ENCODE measurements around the gene ST7. TPM values are rescaled to one million over a fixed set of nuclear protein-coding genes. Genes with fewer than 3 reads are reported as not detected.
A peak's percentile ranks its signal among the peaks of the same experiment; 100 is the strongest.

ST7 gene
- polyA plus RNA-seq, 1 donor (not counting 4 experiments of a cell fraction or from before 2014, with no cell fraction given) = 16.9 TPM

- TF ChIP-seq EZH2 (IDR thresholded peaks at IDR 0.05; ENCODE audit: low read length) = no peak
- no peak for TF ChIP-seq CTCF (optimal IDR thresholded peaks at IDR 0.05 in 1 of 3, IDR thresholded peaks at IDR 0.05 in 1 of 3, conservative IDR thresholded peaks at IDR 0.05 in 1 of 3; ENCODE audit: extremely low read depth in 1 of 3, insufficient read depth in 2 of 3, low read length in 3 of 3)
- Histone ChIP-seq H3K4me2 (ENCODE audit: control insufficient read depth, extremely low read depth, insufficient read depth, low read depth, low read length) (peak overlapping the region; percentile 0), H3K9me3 (ENCODE audit: control insufficient read depth, low read depth, low read length) (no peaks in the 10 kb centered on the region), H3K9me1 (ENCODE audit: control insufficient read depth, extremely low read depth, insufficient read depth, low read length) (no peaks in the 10 kb centered on the region), H4K20me1 (ENCODE audit: control insufficient read depth, extremely low read depth, insufficient read depth, low read length) (no peaks in the 10 kb centered on the region), H2AFZ (ENCODE audit: control insufficient read depth, low read length) (no peak overlapping the region), H3K27me3 (ENCODE audit: control insufficient read depth, extremely low read depth, insufficient read depth, low read length) (no peaks in the 10 kb centered on the region), H3K27ac (ENCODE audit: control insufficient read depth, insufficient read depth, low read length) (no peak overlapping the region), H3K4me1 (ENCODE audit: control insufficient read depth, extremely low read depth, insufficient read depth, low read length) (peaks cover 12% of the 10 kb centered on the region), H3K79me2 (ENCODE audit: control insufficient read depth, insufficient read depth, low read length) (no peaks in the 10 kb centered on the region), H3K36me3 (ENCODE audit: control insufficient read depth in 2 of 2, extremely low read depth in 1 of 2, insufficient read depth in 2 of 2, low read length in 2 of 2) (no peaks in the 10 kb centered on the region), H3K4me3 (ENCODE audit: control insufficient read depth in 2 of 3, extremely low read depth in 1 of 3, insufficient read depth in 2 of 3, low read depth in 1 of 3, low read length in 3 of 3) (no peak overlapping the region), H3K9ac (ENCODE audit: control insufficient read depth, extremely low read depth, insufficient read depth, low read length) (no peak overlapping the region)
- DNase-seq (ENCODE audit: low read depth, low spot score) (no peak), FAIRE-seq (peak; percentile 39)
- dilution Hi-C loops (cut with MboI; ENCODE audit: extremely low pct_ligation_motif_present, low sequenced_read_pairs) = no loop called here
Measured at GRCh38 chr7:117259615-117260014, 306.3 kb downstream of the ST7 start.

- Histone ChIP-seq H2AFZ (ENCODE audit: control insufficient read depth, low read length) (no peak overlapping the region), H4K20me1 (ENCODE audit: control insufficient read depth, extremely low read depth, insufficient read depth, low read length) (no peaks in the 10 kb centered on the region), H3K36me3 (ENCODE audit: control insufficient read depth in 2 of 2, extremely low read depth in 1 of 2, insufficient read depth in 2 of 2, low read length in 2 of 2) (no peaks in the 10 kb centered on the region), H3K79me2 (ENCODE audit: control insufficient read depth, insufficient read depth, low read length) (no peaks in the 10 kb centered on the region), H3K27me3 (ENCODE audit: control insufficient read depth, extremely low read depth, insufficient read depth, low read length) (no peaks in the 10 kb centered on the region), H3K4me2 (ENCODE audit: control insufficient read depth, extremely low read depth, insufficient read depth, low read depth, low read length) (peak overlapping the region; percentile 52), H3K9me3 (ENCODE audit: control insufficient read depth, low read depth, low read length) (no peaks in the 10 kb centered on the region), H3K9ac (ENCODE audit: control insufficient read depth, extremely low read depth, insufficient read depth, low read length) (no peak overlapping the region), H3K27ac (ENCODE audit: control insufficient read depth, insufficient read depth, low read length) (no peak overlapping the region), H3K9me1 (ENCODE audit: control insufficient read depth, extremely low read depth, insufficient read depth, low read length) (no peaks in the 10 kb centered on the region), H3K4me3 (ENCODE audit: control insufficient read depth in 2 of 3, extremely low read depth in 1 of 3, insufficient read depth in 2 of 3, low read depth in 1 of 3, low read length in 3 of 3) (no peak overlapping the region), H3K4me1 (ENCODE audit: control insufficient read depth, extremely low read depth, insufficient read depth, low read length) (peaks cover 12% of the 10 kb centered on the region)
- TF ChIP-seq EZH2 (IDR thresholded peaks at IDR 0.05; ENCODE audit: low read length) (no peak), CTCF (optimal IDR thresholded peaks at IDR 0.05 in 1 of 3, IDR thresholded peaks at IDR 0.05 in 1 of 3, conservative IDR thresholded peaks at IDR 0.05 in 1 of 3; ENCODE audit: extremely low read depth in 1 of 3, insufficient read depth in 2 of 3, low read length in 3 of 3) (no peak)
- peak; percentile 32 for DNase-seq (ENCODE audit: low read depth, low spot score)
- dilution Hi-C loops (cut with MboI; ENCODE audit: extremely low pct_ligation_motif_present, low sequenced_read_pairs) = no loop called here
- peak; percentile 60 for FAIRE-seq
Measured at GRCh38 chr7:117262546-117262945, 309.2 kb downstream of the ST7 start.
